Measurements from ENCODE around the gene ABCG4.
A peak's percentile ranks its signal among the peaks of the same experiment; 100 is the strongest.
"Not testable (repeated sequence)": the region's sequence is repeated elsewhere in the genome, so short reads cannot be mapped to it uniquely, and the experiment has no call there.

ABCG4 gene

DNA sequence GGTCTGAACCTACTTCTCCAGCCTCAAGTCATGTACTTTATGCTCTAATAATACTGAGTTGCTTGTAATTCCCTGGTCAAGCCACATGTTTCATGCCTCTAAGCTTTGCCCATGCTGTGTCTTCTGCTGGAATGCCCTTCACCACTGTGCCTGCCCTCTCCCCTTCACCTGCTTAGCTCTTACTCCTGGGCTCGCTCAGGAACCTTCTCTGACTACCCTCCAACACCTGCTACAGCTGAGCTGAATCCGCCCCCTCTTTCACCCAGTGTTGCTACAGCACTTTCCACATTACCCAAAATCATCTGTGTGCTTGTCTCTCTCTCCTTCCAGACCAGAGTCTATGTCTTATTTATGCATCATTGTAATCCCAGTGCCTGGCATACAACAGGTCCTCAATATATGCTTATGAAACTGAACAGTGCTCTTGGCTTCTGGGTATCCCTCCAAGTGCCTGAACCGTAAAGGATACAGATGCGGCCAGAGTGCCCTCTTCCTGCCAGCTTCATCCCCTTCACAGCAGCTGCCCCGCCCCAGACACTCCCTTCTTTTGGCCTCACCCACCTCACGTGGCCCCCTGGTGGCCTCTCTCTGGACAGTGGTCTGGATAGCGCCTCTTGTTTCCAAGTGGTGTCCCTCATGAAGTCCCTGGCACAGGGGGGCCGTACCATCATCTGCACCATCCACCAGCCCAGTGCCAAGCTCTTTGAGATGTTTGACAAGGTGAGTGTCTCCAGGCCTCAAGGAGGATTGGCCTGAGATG is 7.1 kb downstream of the ABCG4 start:
- no peak for DNase-seq

DNA sequence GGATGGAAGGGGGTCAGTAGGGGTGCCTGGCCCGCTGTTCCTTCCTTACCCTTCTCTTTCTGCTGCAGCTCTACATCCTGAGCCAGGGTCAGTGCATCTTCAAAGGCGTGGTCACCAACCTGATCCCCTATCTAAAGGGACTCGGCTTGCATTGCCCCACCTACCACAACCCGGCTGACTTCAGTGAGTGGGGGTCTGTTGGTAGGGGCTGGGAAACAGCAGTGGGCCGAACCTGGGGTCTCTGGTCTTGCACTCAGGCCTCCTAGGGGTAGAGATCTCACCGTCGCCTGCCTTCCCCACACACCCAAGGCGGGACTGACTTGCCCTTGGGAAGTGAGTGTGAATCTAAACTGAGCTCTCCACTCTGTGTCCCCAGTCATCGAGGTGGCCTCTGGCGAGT is 7.6 kb downstream of the ABCG4 start:
- DNase-seq, result no peak

DNA sequence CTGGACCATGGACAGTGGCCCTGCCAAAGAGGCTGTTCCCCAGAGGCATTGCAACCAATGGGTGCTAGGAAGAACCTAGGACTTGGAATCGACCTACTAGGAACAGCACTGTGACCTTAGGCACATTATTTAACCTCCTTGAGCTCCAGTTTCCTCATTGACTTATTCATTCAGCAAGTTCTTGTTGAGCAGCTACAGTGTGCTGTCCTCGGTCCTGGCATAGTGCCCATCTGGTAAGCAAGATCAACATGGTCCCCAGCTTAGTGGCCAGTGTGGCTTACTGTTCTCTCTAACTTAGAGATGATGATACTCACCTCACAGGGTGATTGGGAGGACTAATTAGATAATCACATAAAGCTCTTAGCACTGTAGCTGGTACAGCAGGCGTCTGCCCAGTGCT is 8.2 kb downstream of the ABCG4 start:
- no peak for DNase-seq

DNA sequence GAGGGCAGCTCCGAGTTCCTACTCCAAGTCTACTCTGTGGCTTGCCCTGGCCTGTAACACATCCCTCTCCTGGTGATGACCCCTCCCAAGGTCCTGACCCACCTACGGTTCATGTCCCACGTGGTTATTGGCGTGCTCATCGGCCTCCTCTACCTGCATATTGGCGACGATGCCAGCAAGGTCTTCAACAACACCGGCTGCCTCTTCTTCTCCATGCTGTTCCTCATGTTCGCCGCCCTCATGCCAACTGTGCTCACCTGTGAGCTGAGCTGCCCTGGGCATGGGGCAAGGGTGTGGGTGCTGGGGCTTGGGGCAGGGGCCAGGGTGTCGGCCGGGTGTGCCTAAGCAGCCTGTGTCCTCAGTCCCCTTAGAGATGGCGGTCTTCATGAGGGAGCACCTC is 9.6 kb downstream of the ABCG4 start:
- no peak for DNase-seq

DNA sequence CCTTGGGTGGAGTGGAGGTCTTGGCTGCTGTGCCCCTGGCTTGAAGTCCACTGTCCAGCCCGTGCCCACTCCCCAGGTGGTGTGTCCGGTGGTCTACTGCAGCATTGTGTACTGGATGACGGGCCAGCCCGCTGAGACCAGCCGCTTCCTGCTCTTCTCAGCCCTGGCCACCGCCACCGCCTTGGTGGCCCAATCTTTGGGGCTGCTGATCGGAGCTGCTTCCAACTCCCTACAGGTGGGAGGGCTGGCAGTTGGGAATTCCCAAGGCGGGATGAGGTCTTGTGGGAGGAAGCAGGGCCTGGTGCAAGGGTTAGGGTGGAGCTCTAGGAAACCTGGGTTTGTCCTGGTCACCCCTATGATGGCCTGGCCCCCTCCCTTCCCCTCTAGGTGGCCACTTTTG is 11.3 kb downstream of the ABCG4 start:
- no peak for DNase-seq

DNA sequence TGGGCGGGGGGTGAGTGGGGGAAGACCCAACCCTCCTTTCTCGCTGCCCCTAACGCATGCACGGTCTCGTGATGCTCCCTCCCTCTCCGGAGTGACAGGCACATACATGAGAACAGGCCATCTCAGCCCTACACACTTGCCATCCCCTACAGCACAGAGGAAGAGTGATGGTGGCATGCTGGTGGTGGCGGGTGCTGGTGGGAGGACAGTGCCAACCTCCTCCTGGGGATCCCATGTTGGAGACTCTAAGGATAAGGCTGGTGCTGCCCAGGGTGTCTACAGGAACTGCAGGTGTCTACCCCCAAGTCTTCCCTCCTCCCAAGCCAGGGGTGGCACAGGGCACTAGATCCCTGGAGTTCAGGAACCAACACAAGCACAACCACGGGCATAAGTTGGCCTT is 13.0 kb downstream of the ABCG4 start:
- no peak for DNase-seq

DNA sequence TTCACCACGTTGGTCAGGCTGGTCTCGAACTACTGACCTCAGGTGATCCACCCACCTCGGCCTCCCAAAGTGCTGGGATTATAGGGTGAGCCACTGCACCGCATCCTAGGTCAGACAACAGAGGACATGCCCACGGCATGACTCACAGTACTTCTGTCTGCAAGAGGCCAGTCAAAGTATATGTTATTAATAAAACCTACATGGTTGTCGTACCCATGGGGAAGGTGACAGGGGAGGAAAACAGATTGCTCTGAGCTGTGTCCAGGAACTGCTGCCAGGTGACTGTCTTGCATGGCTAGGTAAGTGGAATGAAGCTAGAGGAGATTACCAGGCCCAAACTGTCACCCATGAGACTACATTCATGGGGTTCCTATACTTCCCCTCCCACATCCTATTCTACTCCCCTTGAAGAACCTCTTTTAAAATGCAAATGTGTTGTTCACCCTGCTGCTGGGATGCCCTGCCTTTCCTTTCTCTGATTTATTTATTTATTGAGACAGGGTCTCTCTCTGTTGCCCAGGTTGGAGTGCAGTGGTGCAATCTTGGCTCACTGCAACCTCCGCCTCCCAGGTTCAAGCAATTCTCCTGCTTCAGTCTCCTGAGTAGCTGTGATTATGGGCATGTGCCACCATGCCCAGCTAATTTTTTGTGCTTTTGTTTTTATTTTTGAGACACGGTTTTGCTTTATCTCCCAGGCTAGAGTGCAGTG is 17.7 kb downstream of the ABCG4 start:
- peak; percentile 89 for DNase-seq

DNA sequence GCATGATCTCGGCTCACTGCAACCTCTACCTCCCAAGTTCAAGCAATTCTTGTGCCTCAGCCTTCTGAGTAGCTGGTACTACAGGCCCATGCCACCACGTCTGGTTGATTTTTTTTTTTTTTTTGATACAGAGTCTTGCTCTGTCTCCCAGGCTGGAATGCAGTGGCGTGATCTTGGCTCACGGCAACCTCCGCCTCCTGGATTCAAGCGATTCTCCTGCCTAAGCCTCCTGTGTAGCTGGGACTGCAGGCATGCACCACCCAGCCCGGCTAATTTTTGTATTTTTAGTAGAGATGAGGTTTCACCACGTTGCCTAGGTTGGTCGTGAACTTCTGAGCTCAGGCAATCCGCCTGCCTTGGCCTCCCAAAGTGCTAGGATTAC is 18.2 kb downstream of the ABCG4 start:
- DNase-seq, result not testable (repeated sequence)

DNA sequence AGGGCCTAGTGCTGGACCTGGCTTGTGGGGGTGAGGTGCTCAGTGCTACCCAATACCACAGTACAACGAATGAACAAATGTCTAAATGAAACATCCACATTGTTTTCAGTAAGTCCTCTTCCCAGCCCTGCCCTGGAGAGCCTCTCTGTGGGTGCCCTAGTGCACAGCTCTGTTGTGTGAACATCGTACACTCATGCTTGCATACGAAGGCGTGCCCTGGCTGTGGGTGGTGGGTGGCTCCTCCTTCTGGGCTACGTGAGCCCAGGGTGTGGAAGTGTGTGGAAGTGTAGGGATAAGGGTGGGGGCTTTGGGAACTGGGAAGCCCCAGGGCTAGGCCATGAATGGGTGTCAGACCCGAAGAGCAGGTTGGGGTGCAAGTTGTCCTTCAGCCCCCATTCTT is 19.1 kb downstream of the ABCG4 start:
- no peak for DNase-seq

DNA sequence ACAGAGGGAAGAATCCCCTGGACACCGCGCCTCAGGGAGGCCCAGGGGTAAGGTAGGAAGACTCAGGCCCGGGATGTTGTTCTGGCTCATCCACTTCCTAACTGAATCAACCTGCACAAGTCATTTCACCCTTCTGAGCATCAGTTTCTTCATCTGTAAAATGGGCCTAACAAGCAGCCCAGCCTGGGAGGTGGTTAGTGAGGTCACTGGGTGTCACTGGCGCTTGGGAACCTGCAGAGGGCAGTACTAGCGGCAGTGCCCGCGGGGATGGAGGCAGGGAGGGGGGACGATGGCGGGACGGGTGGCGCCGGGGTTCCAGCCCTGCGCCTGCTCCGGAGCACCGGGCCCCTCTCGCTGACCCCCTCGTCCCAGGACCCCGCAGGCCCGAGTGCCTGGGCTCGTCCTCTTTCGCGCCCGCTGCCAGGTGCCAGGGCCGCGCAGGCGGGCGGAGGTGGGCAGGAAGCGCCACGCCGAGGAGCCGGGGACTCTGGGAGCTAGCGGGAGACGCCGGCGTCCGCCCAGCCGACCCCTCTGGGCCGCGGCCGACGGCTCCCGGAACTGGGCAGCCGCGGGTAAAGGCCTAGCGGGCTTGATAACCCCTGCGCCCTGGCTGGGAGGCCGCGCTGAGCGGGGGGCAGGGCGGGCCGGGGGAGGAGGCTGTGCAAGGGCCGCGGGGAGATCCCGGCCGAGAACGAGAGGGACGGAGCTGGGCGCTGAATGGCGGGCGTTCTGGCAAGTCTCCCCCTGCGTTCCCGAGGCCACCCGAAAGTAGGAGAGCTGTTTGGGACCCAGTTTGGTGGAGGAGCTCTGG is 19.8 kb downstream of the ABCG4 start, which contains the start of gene NLRX1:
Gene NLRX1, plus strand, starts transcription at position 255 of the 811 bp plus-strand sequence. CDS start 2,679 bp downstream, outside the sequence.
- DNase-seq, result peak; percentile 55

DNA sequence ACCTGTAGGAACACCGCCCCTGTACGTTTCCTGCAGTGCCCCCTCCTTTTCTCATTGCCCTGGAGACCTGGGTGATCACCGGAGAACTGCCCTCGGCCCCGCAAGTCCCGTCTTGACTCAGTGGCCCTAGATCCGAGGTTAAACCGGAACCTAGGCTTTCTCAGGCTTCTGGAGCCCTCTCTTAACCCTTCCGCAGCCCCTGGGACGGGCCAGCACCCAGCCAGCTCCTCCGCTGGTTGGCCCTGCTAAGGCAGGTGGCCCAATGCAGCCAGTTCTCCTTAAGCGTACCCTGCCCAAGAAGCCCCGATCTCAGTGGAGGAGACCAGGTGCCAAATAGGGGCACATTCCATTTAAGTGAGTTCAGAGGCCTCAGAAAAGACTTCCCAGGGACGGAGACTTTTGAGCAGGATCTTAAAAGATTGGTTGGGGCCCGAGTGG is 20.4 kb downstream of the ABCG4 start:
- peak; percentile 7 for DNase-seq

DNA sequence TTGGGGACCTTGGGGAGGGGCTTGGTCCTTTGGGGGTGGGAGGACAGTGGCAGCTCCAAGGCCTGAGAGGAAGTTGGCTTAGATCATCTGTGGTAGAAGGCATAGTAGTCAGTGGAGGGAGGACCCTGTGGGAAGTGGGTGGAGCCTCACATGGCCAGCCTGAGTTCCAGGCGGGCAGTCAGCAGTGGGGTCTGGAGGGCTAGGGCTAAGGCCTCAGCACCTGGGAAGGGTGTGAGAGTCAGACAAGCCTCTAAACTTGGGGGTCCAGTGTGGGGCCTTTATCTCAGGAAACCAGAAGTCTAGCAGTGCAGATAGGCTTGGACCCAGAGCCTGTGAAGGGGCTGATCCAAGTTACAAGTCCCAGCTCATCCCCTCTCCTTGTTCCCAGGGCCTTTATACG is 23.7 kb downstream of the ABCG4 start:
- DNase-seq, result no peak

DNA sequence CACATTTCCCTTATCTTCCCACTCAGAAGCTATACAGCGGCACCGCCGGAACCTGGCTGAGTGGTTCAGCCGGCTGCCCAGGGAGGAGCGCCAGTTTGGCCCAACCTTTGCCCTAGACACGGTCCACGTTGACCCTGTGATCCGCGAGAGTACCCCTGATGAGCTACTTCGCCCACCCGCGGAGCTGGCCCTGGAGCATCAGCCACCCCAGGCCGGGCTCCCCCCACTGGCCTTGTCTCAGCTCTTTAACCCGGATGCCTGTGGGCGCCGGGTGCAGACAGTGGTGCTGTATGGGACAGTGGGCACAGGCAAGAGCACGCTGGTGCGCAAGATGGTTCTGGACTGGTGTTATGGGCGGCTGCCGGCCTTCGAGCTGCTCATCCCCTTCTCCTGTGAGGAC is 24.6 kb downstream of the ABCG4 start:
- DNase-seq, result no peak

DNA sequence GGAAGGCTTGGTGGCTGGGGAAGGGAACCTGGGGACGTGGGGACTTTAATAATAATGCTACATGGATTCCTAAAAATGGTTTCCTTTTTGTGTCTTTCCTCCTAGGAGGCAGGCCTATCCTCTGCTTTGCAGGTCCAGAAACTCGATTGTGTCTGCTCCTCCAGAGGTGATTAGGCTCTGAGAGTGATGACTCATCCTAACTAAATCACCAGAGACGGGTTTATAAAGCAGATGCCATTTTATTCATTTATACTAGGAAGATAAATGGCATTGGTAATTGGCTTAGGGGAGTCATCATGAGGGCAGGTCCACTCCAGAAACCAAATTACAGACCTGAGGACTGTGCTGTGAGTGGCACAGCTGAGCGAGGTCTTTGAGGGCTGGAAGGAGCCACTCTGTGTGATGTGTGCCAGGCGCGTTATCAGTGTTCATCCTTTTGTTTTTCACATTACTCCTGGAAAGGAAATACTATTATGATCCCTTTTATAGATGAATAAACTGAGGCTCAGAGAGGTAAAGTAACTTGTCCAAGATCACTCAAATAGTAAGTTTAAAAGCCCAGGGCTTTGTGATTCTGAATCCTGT is 26.7 kb downstream of the ABCG4 start:
- DNase-seq, result peak; percentile 20

DNA sequence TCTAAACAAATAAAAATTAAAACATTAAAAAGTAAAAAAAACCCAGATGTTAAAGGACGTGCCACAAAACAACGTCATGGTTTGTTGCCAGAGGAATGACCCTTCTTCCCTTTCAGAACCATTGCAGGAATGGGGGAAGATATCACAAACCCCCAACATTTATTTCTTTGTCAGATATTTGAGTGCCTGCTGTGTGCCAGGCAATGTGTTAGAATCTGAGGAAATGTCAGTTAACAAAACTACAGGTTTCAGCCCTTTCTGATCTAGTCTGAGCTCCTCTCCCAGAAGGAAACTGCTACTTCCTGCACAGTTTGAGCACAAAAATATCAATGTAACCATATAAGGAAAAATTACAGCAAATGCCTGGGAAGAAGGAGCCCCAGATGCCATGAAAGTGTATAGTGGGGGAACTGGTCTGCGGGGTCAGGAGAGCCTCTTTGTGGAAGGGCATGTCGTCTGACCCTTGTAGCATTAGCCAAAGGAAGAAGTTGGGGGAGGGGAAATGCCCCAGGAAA is 29.4 kb downstream of the ABCG4 start:
- DNase-seq, result no peak

DNA sequence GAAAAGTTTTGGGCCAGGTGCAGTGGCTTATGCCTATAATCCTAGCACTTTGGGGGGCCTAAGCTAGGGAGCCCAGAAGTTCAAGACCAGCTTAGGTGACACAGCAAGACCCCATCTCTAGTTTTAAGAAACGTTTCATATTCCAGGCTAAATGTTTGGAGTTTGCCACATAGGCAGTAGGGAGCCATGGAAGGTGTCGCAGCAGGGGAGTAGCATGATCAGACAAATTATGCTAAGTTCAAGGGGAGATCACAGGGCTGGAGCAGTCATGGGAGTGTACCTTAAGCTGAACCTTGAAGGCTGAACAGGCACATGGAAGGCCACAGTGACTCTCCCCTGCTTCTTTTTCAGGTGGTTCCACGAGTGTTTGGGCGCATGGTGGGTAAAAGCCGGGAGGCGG is 30.5 kb downstream of the ABCG4 start:
- DNase-seq, result no peak

DNA sequence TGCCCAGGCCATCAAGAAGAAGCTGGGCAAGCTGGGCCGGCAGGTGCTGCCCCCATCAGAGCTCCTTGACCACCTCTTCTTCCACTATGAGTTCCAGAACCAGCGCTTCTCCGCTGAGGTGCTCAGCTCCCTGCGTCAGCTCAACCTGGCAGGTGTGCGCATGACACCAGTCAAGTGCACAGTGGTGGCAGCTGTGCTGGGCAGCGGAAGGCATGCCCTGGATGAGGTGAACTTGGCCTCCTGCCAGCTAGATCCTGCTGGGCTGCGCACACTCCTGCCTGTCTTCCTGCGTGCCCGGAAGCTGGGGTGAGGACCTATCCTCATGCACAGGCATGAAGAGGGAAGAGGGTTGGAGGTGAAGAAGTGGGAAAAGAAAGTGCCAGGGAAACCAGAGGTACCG is 31.1 kb downstream of the ABCG4 start:
- no peak for DNase-seq

DNA sequence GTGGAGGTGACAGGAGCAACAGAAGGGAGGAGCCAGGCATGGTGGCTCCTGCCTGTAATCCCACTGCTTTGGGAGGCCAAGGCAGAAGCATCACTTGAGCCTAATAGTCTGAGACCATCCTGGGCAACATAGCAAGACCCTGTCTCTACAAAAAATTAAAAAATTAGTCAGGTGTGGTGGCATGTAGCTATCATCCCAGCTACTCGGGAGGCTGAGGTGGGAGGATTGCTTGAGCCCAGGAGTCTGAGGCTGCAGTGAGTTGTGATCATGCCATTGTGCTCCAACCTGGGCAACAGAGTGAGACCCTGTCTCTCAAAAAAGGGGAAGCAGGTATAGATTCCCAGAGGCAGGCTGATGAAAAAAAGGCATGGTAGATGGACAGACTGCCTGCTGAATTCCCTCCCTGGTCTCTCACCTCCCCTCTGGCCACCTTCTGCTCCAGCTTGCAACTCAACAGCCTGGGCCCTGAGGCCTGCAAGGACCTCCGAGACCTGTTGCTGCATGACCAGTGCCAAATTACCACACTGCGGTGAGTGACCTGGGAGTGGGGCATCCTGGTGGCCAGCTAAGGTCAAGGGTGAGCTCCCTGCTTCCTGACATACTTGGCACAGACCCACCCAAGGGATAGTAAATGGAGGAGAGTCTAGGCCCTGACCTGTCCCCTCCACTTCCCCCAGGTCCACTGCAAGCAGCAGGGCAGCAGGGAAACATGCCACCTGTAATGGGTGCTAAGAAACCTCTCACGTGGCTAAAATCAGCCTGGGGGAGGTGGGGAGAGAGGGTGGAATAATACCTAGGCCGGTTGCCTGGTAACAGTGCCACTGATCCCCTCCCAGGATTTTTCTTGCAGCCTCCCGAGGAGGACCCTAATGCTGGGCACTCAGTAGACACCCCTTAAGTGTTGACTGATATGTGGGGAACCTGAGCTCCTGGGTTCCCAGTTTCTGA is 32.2 kb downstream of the ABCG4 start:
- DNase-seq, result no peak

DNA sequence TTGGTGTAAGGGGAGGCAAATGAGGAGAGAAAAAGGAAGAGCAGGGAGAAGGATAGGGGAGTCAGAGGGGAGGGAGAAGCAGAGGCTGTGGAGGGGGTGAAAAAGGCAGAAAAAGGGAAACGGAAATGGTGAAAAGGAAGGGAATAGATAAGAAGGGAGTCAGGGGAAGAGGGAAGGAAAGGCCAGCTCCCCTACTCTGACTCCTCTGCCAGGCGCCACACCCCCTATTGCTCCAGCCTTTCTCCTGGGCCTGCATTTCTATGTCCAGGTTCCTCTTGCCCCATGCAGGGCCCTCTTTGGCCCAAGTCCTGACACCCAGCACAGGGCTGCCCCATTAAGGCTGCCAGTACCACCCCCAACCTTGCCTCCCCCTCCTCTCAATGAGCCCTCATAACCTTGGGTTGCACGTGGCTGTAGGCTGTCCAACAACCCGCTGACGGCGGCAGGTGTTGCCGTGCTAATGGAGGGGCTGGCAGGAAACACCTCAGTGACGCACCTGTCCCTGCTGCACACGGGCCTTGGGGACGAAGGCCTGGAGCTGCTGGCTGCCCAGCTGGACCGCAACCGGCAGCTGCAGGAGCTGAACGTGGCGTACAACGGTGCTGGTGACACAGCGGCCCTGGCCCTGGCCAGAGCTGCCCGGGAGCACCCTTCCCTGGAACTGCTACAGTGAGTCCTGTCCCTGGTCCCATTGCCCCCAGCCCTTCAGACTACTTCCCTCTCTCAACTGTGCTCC is 33.0 kb downstream of the ABCG4 start:
- no peak for DNase-seq

DNA sequence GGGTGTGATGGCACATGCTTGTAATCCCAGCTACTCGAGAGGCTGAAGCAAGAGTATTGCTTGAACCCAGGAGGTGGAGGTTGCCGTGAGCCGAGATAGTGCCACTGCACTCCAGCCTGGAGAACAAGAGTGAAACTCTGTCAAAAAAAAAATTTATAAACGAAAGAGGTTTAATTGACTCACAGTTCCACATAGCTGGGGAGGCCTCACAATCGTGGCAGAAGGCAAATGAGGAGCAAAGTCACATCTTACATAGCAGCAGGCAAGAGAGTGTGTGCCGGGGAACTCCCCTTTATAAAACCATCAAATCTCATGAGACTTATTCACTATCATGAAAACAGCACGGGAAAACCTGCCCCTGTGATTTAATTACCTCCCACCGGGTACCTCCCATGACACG is 35.5 kb downstream of the ABCG4 start:
- DNase-seq, result not testable (repeated sequence)

DNA sequence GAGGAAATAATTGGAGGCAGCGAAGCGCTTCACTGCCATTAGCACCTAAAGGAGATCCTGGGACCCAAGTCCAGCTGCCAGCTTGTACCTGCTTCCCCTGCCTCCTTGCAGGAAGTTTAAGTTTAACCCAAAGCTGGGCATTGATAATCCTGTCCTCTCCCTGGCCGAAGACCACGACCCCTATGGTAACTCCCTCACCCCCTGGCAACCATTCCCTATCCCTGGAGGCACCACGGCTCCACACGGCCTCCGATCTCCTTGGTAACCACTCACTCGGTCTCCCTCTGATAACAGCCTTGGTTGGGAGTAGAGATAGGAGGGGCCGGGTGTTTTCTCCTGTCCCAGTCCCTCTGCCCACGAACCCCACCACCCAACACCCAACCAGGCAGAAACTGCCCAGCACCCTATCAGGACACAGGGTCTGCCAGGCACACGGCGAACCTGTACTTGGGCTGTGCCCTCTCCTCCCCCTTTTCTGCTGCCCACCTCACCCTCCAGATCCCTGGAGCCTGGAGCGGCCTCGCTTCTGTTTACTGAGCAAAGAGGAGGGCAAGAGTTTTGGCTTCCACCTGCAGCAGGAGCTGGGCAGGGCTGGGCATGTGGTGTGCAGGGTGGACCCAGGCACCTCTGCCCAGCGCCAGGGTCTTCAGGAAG is 37.3 kb downstream of the ABCG4 start:
- no peak for DNase-seq
